ENCODE data around the gene TMEM126B. TPM values are rescaled to one million over a fixed set of nuclear protein-coding genes. Genes with fewer than 3 reads are reported as not detected.

Gene TMEM126B
- total RNA-seq, 1 donor from 2014 or later, result 51.3 TPM

- H3K4me3 Mint-ChIP-seq (ENCODE audit: unreplicated experiment), result peak within 1 kb of the TSS; percentile 99
- Histone ChIP-seq H3K27me3 (ENCODE audit: insufficient read depth, low read length) (no peaks in the 10 kb centered on the region), H3K4me2 (ENCODE audit: low read length) (peak within 1 kb of the TSS; percentile 98), H3K79me2 (ENCODE audit: insufficient read depth, low read length) (peaks cover 50% of the 10 kb centered on the region), H3K4me3 (ENCODE audit: insufficient read depth, low read depth, low read length) (peak within 1 kb of the TSS; percentile 95), H3K9ac (ENCODE audit: low read length) (peak within 1 kb of the TSS; percentile 97), H4K20me1 (ENCODE audit: insufficient read depth, low read length) (peaks cover 43% of the 10 kb centered on the region), H3K36me3 (ENCODE audit: insufficient read depth, low read length) (peaks cover 6% of the 10 kb centered on the region), H3K9me3 (ENCODE audit: insufficient read depth, low read depth, low read length) (no peaks in the 10 kb centered on the region), H2AFZ (ENCODE audit: low read depth, low read length) (peak within 1 kb of the TSS; percentile 64), H3K4me1 (ENCODE audit: insufficient read depth, low read length) (peaks cover 12% of the 10 kb centered on the region), H3K27ac (ENCODE audit: low read depth, low read length) (peak within 1 kb of the TSS; percentile 98)
- TF ChIP-seq EZH2 (IDR thresholded peaks at IDR 0.05; ENCODE audit: insufficient read depth, low read length) (no peak), CTCF (IDR thresholded peaks at IDR 0.05; ENCODE audit: insufficient read depth, low read depth, low read length) (no peak)
- no peaks in the 10 kb centered on the region for H3K27me3 Mint-ChIP-seq (ENCODE audit: low read depth, unreplicated experiment)
- H3K36me3 Mint-ChIP-seq (ENCODE audit: low read depth, unreplicated experiment), result peaks cover 5% of the 10 kb centered on the region
- FAIRE-seq, result no peak
- DNase-seq (ENCODE audit: low read depth), result peak; percentile 85
- no peaks in the 10 kb centered on the region for H3K9me3 Mint-ChIP-seq (ENCODE audit: unreplicated experiment)
- H3K4me1 Mint-ChIP-seq (ENCODE audit: low read depth, unreplicated experiment), result peaks cover 12% of the 10 kb centered on the region
- peak within 1 kb of the TSS; percentile 97 for H3K27ac Mint-ChIP-seq (ENCODE audit: unreplicated experiment)
Measured at GRCh38 chr11:85664615-85665481, 36.5 kb downstream of the TMEM126B start, which contains the start of gene CREBZF. Gene CREBZF (minus strand): TSS chr11:85665129. CDS start chr11:85664875, 254 bp downstream.

GRCh38 chr11:85665733-85666132 lies 37.3 kb downstream of the TMEM126B start:
- H3K27ac ChIP-seq (ENCODE audit: low read depth, low read length), result no peak overlapping the region
- Mint-ChIP-seq H3K27me3 (ENCODE audit: low read depth, unreplicated experiment) (no peaks in the 10 kb centered on the region), H3K27ac (ENCODE audit: unreplicated experiment) (peak overlapping the region; percentile 95), H3K9me3 (ENCODE audit: unreplicated experiment) (no peaks in the 10 kb centered on the region), H3K4me3 (ENCODE audit: unreplicated experiment) (no peak overlapping the region), H3K4me1 (ENCODE audit: low read depth, unreplicated experiment) (peaks cover 4% of the 10 kb centered on the region), H3K36me3 (ENCODE audit: low read depth, unreplicated experiment) (peaks cover 2% of the 10 kb centered on the region)
- H3K4me3 ChIP-seq (ENCODE audit: insufficient read depth, low read depth, low read length), result peak overlapping the region; percentile 95
- no peaks in the 10 kb centered on the region for H3K9me3 ChIP-seq (ENCODE audit: insufficient read depth, low read depth, low read length)
- H3K27me3 ChIP-seq (ENCODE audit: insufficient read depth, low read length), result no peaks in the 10 kb centered on the region
- H3K79me2 ChIP-seq (ENCODE audit: insufficient read depth, low read length), result peaks cover 42% of the 10 kb centered on the region
- H4K20me1 ChIP-seq (ENCODE audit: insufficient read depth, low read length), result peaks cover 36% of the 10 kb centered on the region
- H2AFZ ChIP-seq (ENCODE audit: low read depth, low read length), result peak overlapping the region; percentile 58
- H3K4me1 ChIP-seq (ENCODE audit: insufficient read depth, low read length), result peaks cover 12% of the 10 kb centered on the region
- peaks cover 4% of the 10 kb centered on the region for H3K36me3 ChIP-seq (ENCODE audit: insufficient read depth, low read length)
- peak overlapping the region; percentile 98 for H3K4me2 ChIP-seq (ENCODE audit: low read length)
- DNase-seq (ENCODE audit: low read depth) (peak; percentile 38), FAIRE-seq (no peak)
- TF ChIP-seq CTCF (IDR thresholded peaks at IDR 0.05; ENCODE audit: insufficient read depth, low read depth, low read length), result no peak
- TF ChIP-seq EZH2 (IDR thresholded peaks at IDR 0.05; ENCODE audit: insufficient read depth, low read length), result no peak
- H3K9ac ChIP-seq (ENCODE audit: low read length), result no peak overlapping the region

- Histone ChIP-seq H3K79me2 (ENCODE audit: insufficient read depth, low read length) (peaks cover 32% of the 10 kb centered on the region), H3K4me2 (ENCODE audit: low read length) (no peak overlapping the region), H3K9ac (ENCODE audit: low read length) (no peak overlapping the region), H3K27me3 (ENCODE audit: insufficient read depth, low read length) (no peaks in the 10 kb centered on the region), H4K20me1 (ENCODE audit: insufficient read depth, low read length) (peaks cover 27% of the 10 kb centered on the region), H3K4me3 (ENCODE audit: insufficient read depth, low read depth, low read length) (no peak overlapping the region), H3K9me3 (ENCODE audit: insufficient read depth, low read depth, low read length) (no peaks in the 10 kb centered on the region), H3K27ac (ENCODE audit: low read depth, low read length) (no peak overlapping the region), H3K4me1 (ENCODE audit: insufficient read depth, low read length) (peaks cover 6% of the 10 kb centered on the region), H3K36me3 (ENCODE audit: insufficient read depth, low read length) (no peaks in the 10 kb centered on the region), H2AFZ (ENCODE audit: low read depth, low read length) (no peak overlapping the region)
- Mint-ChIP-seq H3K4me3 (ENCODE audit: unreplicated experiment) (no peak overlapping the region), H3K9me3 (ENCODE audit: unreplicated experiment) (no peaks in the 10 kb centered on the region), H3K4me1 (ENCODE audit: low read depth, unreplicated experiment) (no peaks in the 10 kb centered on the region), H3K27ac (ENCODE audit: unreplicated experiment) (no peak overlapping the region), H3K36me3 (ENCODE audit: low read depth, unreplicated experiment) (peaks cover 2% of the 10 kb centered on the region), H3K27me3 (ENCODE audit: low read depth, unreplicated experiment) (no peaks in the 10 kb centered on the region)
- TF ChIP-seq EZH2 (IDR thresholded peaks at IDR 0.05; ENCODE audit: insufficient read depth, low read length) (no peak), CTCF (IDR thresholded peaks at IDR 0.05; ENCODE audit: insufficient read depth, low read depth, low read length) (no peak)
- no peak for FAIRE-seq
- no peak for DNase-seq (ENCODE audit: low read depth)
Measured at GRCh38 chr11:85666687-85667086, 38.3 kb downstream of the TMEM126B start.

Measured in astrocyte (in vitro differentiated cells and primary cell).